ENCODE results near the gene ABHD8.

ABHD8 gene

GRCh38 chr19:17314007-17314593 lies 10.9 kb upstream of the ABHD8 start:
- peaks cover 35% of the 10 kb centered on the region for H3K79me2 ChIP-seq (ENCODE audit: control insufficient read depth, insufficient read depth, low read length, unreplicated experiment)
- no peak overlapping the region for H2AFZ ChIP-seq (ENCODE audit: low read length, unreplicated experiment)
- no peaks in the 10 kb centered on the region for H3K36me3 ChIP-seq (ENCODE audit: insufficient read depth, low read length)
- H3K4me3 ChIP-seq (ENCODE audit: low read depth, low read length): no peak overlapping the region
- no peaks in the 10 kb centered on the region for H3K27me3 ChIP-seq (ENCODE audit: insufficient read depth, low read length)
- H3K27ac ChIP-seq (ENCODE audit: low read depth, low read length): no peak overlapping the region
- H3K4me1 ChIP-seq (ENCODE audit: control insufficient read depth, insufficient read depth, low read length, unreplicated experiment): peaks cover 23% of the 10 kb centered on the region

GRCh38 chr19:17312189-17313113 lies 9.2 kb upstream of the ABHD8 start:
- H3K36me3 ChIP-seq (ENCODE audit: insufficient read depth, low read length): no peaks in the 10 kb centered on the region
- no peaks in the 10 kb centered on the region for H3K27me3 ChIP-seq (ENCODE audit: insufficient read depth, low read length)
- peak overlapping the region; percentile 22; the same call in 1 of the 2 replicates for H3K4me3 ChIP-seq (ENCODE audit: low read depth, low read length)
- no peak overlapping the region for H2AFZ ChIP-seq (ENCODE audit: low read length, unreplicated experiment)
- H3K27ac ChIP-seq (ENCODE audit: low read depth, low read length): peak overlapping the region; percentile 70
- peaks cover 37% of the 10 kb centered on the region for H3K79me2 ChIP-seq (ENCODE audit: control insufficient read depth, insufficient read depth, low read length, unreplicated experiment)
- H3K4me1 ChIP-seq (ENCODE audit: control insufficient read depth, insufficient read depth, low read length, unreplicated experiment): peaks cover 23% of the 10 kb centered on the region

GRCh38 chr19:17311455-17312188 lies 8.4 kb upstream of the ABHD8 start:
- Histone ChIP-seq H3K4me1 (ENCODE audit: control insufficient read depth, insufficient read depth, low read length, unreplicated experiment) (peaks cover 26% of the 10 kb centered on the region), H3K36me3 (ENCODE audit: insufficient read depth, low read length) (no peaks in the 10 kb centered on the region), H3K27me3 (ENCODE audit: insufficient read depth, low read length) (no peaks in the 10 kb centered on the region), H2AFZ (ENCODE audit: low read length, unreplicated experiment) (no peak overlapping the region), H3K79me2 (ENCODE audit: control insufficient read depth, insufficient read depth, low read length, unreplicated experiment) (peaks cover 37% of the 10 kb centered on the region), H3K4me3 (ENCODE audit: low read depth, low read length) (peak overlapping the region; percentile 22; the same call in 1 of the 2 replicates), H3K27ac (ENCODE audit: low read depth, low read length) (peak overlapping the region; percentile 70)

- peak overlapping the region; percentile 52 for H3K27ac ChIP-seq (ENCODE audit: low read depth, low read length)
Measured at GRCh38 chr19:17309965-17310461, 6.8 kb upstream of the ABHD8 start.

GRCh38 chr19:17309198-17309964 lies 6.2 kb upstream of the ABHD8 start, which contains the start of gene DDA1:
TSS of gene DDA1 (plus strand) at chr19:17309563. CDS start at chr19:17309655, 92 bp downstream.
- no peaks in the 10 kb centered on the region for H3K36me3 ChIP-seq (ENCODE audit: insufficient read depth, low read length)
- peaks cover 37% of the 10 kb centered on the region for H3K79me2 ChIP-seq (ENCODE audit: control insufficient read depth, insufficient read depth, low read length, unreplicated experiment)
- peaks cover 34% of the 10 kb centered on the region for H3K4me1 ChIP-seq (ENCODE audit: control insufficient read depth, insufficient read depth, low read length, unreplicated experiment)
- H3K4me3 ChIP-seq (ENCODE audit: low read depth, low read length): peak within 1 kb of the TSS; percentile 88
- no peak within 1 kb of the TSS for H2AFZ ChIP-seq (ENCODE audit: low read length, unreplicated experiment)
- H3K27ac ChIP-seq (ENCODE audit: low read depth, low read length): peak within 1 kb of the TSS; percentile 52
- H3K27me3 ChIP-seq (ENCODE audit: insufficient read depth, low read length): no peaks in the 10 kb centered on the region

More at GRCh38 chr19:17309965-17310461, 6.8 kb upstream of the ABHD8 start:
- Histone ChIP-seq H3K79me2 (ENCODE audit: control insufficient read depth, insufficient read depth, low read length, unreplicated experiment) (peaks cover 37% of the 10 kb centered on the region), H3K4me1 (ENCODE audit: control insufficient read depth, insufficient read depth, low read length, unreplicated experiment) (peaks cover 28% of the 10 kb centered on the region), H2AFZ (ENCODE audit: low read length, unreplicated experiment) (no peak overlapping the region), H3K4me3 (ENCODE audit: low read depth, low read length) (peak overlapping the region; percentile 88), H3K36me3 (ENCODE audit: insufficient read depth, low read length) (no peaks in the 10 kb centered on the region), H3K27me3 (ENCODE audit: insufficient read depth, low read length) (no peaks in the 10 kb centered on the region)

GRCh38 chr19:17307876-17308377 lies 4.7 kb upstream of the ABHD8 start:
- H2AFZ ChIP-seq (ENCODE audit: low read length, unreplicated experiment): no peak overlapping the region
- H3K36me3 ChIP-seq (ENCODE audit: insufficient read depth, low read length): no peaks in the 10 kb centered on the region
- no peaks in the 10 kb centered on the region for H3K27me3 ChIP-seq (ENCODE audit: insufficient read depth, low read length)
- no peak overlapping the region for H3K27ac ChIP-seq (ENCODE audit: low read depth, low read length)
- H3K79me2 ChIP-seq (ENCODE audit: control insufficient read depth, insufficient read depth, low read length, unreplicated experiment): peaks cover 34% of the 10 kb centered on the region
- peaks cover 39% of the 10 kb centered on the region for H3K4me1 ChIP-seq (ENCODE audit: control insufficient read depth, insufficient read depth, low read length, unreplicated experiment)
- no peak overlapping the region for H3K4me3 ChIP-seq (ENCODE audit: low read depth, low read length)

GRCh38 chr19:17306285-17306714 lies 3.1 kb upstream of the ABHD8 start:
- peak overlapping the region; percentile 99 for H3K4me3 ChIP-seq (ENCODE audit: low read depth, low read length)
- H3K79me2 ChIP-seq (ENCODE audit: control insufficient read depth, insufficient read depth, low read length, unreplicated experiment): peaks cover 20% of the 10 kb centered on the region
- H3K36me3 ChIP-seq (ENCODE audit: insufficient read depth, low read length): no peaks in the 10 kb centered on the region
- H3K4me1 ChIP-seq (ENCODE audit: control insufficient read depth, insufficient read depth, low read length, unreplicated experiment): peaks cover 29% of the 10 kb centered on the region
- H3K27ac ChIP-seq (ENCODE audit: low read depth, low read length): peak overlapping the region; percentile 72; the same call in 1 of the 2 replicates
- H2AFZ ChIP-seq (ENCODE audit: low read length, unreplicated experiment): peak overlapping the region; percentile 95
- no peaks in the 10 kb centered on the region for H3K27me3 ChIP-seq (ENCODE audit: insufficient read depth, low read length)

GRCh38 chr19:17305517-17306284 lies 2.5 kb upstream of the ABHD8 start, which contains the start of gene MRPL34:
TSS of gene MRPL34 (plus strand) at chr19:17305872. CDS start at chr19:17305893, 21 bp downstream.
- H3K79me2 ChIP-seq (ENCODE audit: control insufficient read depth, insufficient read depth, low read length, unreplicated experiment): peaks cover 14% of the 10 kb centered on the region

GRCh38 chr19:17305216-17305516 lies 1.9 kb upstream of the ABHD8 start:
- no peaks in the 10 kb centered on the region for H3K27me3 ChIP-seq (ENCODE audit: insufficient read depth, low read length)
- no peak overlapping the region for H2AFZ ChIP-seq (ENCODE audit: low read length, unreplicated experiment)
- H3K4me1 ChIP-seq (ENCODE audit: control insufficient read depth, insufficient read depth, low read length, unreplicated experiment): peaks cover 21% of the 10 kb centered on the region
- H3K4me3 ChIP-seq (ENCODE audit: low read depth, low read length): peak overlapping the region; percentile 99; the same call in 1 of the 2 replicates
- H3K27ac ChIP-seq (ENCODE audit: low read depth, low read length): no peak overlapping the region
- H3K36me3 ChIP-seq (ENCODE audit: insufficient read depth, low read length): no peaks in the 10 kb centered on the region
- H3K79me2 ChIP-seq (ENCODE audit: control insufficient read depth, insufficient read depth, low read length, unreplicated experiment): peaks cover 9% of the 10 kb centered on the region

More at GRCh38 chr19:17305517-17306284, 2.5 kb upstream of the ABHD8 start, which contains the start of gene MRPL34:
- H3K4me3 ChIP-seq (ENCODE audit: low read depth, low read length): peak within 1 kb of the TSS; percentile 99
- peaks cover 26% of the 10 kb centered on the region for H3K4me1 ChIP-seq (ENCODE audit: control insufficient read depth, insufficient read depth, low read length, unreplicated experiment)
- peak within 1 kb of the TSS; percentile 95 for H2AFZ ChIP-seq (ENCODE audit: low read length, unreplicated experiment)
- H3K27ac ChIP-seq (ENCODE audit: low read depth, low read length): peak within 1 kb of the TSS; percentile 72; the same call in 1 of the 2 replicates
- no peaks in the 10 kb centered on the region for H3K36me3 ChIP-seq (ENCODE audit: insufficient read depth, low read length)
- no peaks in the 10 kb centered on the region for H3K27me3 ChIP-seq (ENCODE audit: insufficient read depth, low read length)

Data from ACC112 (cell line).